NCI-H510A treated with DMSO at 0.1 percent for 48 hours (cell line): ENCODE results near the gene CACNA2D2.

ENCODE experiments used
- DNase-seq: peaks from one replicate; lab custom pipeline; 2025; lab: John Stamatoyannopoulos, UW

Gene CACNA2D2

GRCh38 chr3:50427217-50427616 is 76.2 kb downstream of the CACNA2D2 start:
- no peak for DNase-seq

- no peak for DNase-seq
Observed at GRCh38 chr3:50425911-50426310, 77.5 kb downstream of the CACNA2D2 start.

GRCh38 chr3:50423543-50423942 is 79.9 kb downstream of the CACNA2D2 start:
- DNase-seq, result peak; percentile 70

- no peak for DNase-seq
Observed at GRCh38 chr3:50422153-50422552, 81.3 kb downstream of the CACNA2D2 start.

- no peak for DNase-seq
Observed at GRCh38 chr3:50419595-50420370, 83.7 kb downstream of the CACNA2D2 start.

- no peak for DNase-seq
Observed at GRCh38 chr3:50418850-50419249, 84.6 kb downstream of the CACNA2D2 start.

GRCh38 chr3:50417637-50418033 is 85.8 kb downstream of the CACNA2D2 start:
- no peak for DNase-seq

GRCh38 chr3:50416736-50417636 is 86.4 kb downstream of the CACNA2D2 start:
- DNase-seq, result no peak

- DNase-seq, result no peak
Observed at GRCh38 chr3:50415816-50416215, 87.6 kb downstream of the CACNA2D2 start.

- no peak for DNase-seq
Observed at GRCh38 chr3:50415061-50415460, 88.4 kb downstream of the CACNA2D2 start.

GRCh38 chr3:50414616-50415015 is 88.8 kb downstream of the CACNA2D2 start:
- no peak for DNase-seq

- no peak for DNase-seq
Observed at GRCh38 chr3:50412231-50412754, 91.1 kb downstream of the CACNA2D2 start.

GRCh38 chr3:50411229-50411628 is 92.2 kb downstream of the CACNA2D2 start:
- no peak for DNase-seq

GRCh38 chr3:50410608-50411139 is 92.8 kb downstream of the CACNA2D2 start:
- no peak for DNase-seq

GRCh38 chr3:50410185-50410584 is 93.2 kb downstream of the CACNA2D2 start:
- DNase-seq, result no peak

GRCh38 chr3:50408443-50408944 is 94.9 kb downstream of the CACNA2D2 start:
- no peak for DNase-seq

- DNase-seq, result no peak
Observed at GRCh38 chr3:50406487-50406886, 96.9 kb downstream of the CACNA2D2 start.

GRCh38 chr3:50405249-50405648 is 98.2 kb downstream of the CACNA2D2 start:
- no peak for DNase-seq

- no peak for DNase-seq
Observed at GRCh38 chr3:50401978-50402595, 101.3 kb downstream of the CACNA2D2 start.

GRCh38 chr3:50396502-50396901 is 106.9 kb downstream of the CACNA2D2 start:
- no peak for DNase-seq

GRCh38 chr3:50395070-50395860 is 108.2 kb downstream of the CACNA2D2 start:
- DNase-seq, result no peak
